Endodermal cell (in vitro differentiated cells): ENCODE data around the gene CIB4. TPM values are rescaled to one million over a fixed set of nuclear protein-coding genes. Genes with fewer than 3 reads are reported as not detected.

Source experiments
- DNase-seq: peaks from one replicate; pipeline ENCODE4 v3.0.0-alpha.2; 2017
- H3K27ac ChIP-seq: 2 replicates; pipeline ENCODE4 v1.5.1; 2013; ENCODE audit warnings: mild to moderate bottlenecking, low read depth, low read length, moderate library complexity
- H3K27me3 ChIP-seq: 2 replicates; pipeline ENCODE4 v1.6.1; 2013; ENCODE audit warnings: mild to moderate bottlenecking, low read length, moderate library complexity; ENCODE audit not compliant: insufficient read depth, control insufficient read depth, poor library complexity, severe bottlenecking
- H3K36me3 ChIP-seq: 2 replicates; pipeline ENCODE4 v1.7.0; 2013; ENCODE audit warnings: mild to moderate bottlenecking, low read length, moderate library complexity; ENCODE audit not compliant: control insufficient read depth, insufficient read depth
- H3K4me1 ChIP-seq: one replicate; pipeline ENCODE4 v1.7.0; 2013; ENCODE audit warnings: low read length; ENCODE audit not compliant: control insufficient read depth, insufficient read depth
- H3K4me3 ChIP-seq: 2 replicates; pipeline ENCODE4 v1.5.1; 2013; ENCODE audit warnings: mild to moderate bottlenecking, low read length, moderate library complexity
- H3K9ac ChIP-seq: 2 replicates; pipeline ENCODE4 v1.6.1; 2013; ENCODE audit warnings: mild to moderate bottlenecking, low read length, moderate library complexity; ENCODE audit not compliant: poor library complexity, severe bottlenecking; ENCODE audit errors: extremely low read depth
- H3K9me3 ChIP-seq: 2 replicates; pipeline ENCODE4 v1.6.1; 2013; ENCODE audit warnings: mild to moderate bottlenecking, low read length, moderate library complexity; ENCODE audit not compliant: control insufficient read depth
- H3K27ac Mint-ChIP-seq: 2 replicates; pipeline ENCODE4 v1.8.0; 2020; ENCODE audit warnings: mixed read lengths
- H3K27me3 Mint-ChIP-seq: 2 replicates; pipeline ENCODE4 v1.8.0; 2021; ENCODE audit warnings: mild to moderate bottlenecking, mixed read lengths; ENCODE audit not compliant: insufficient read depth
- H3K36me3 Mint-ChIP-seq: 2 replicates; pipeline ENCODE4 v1.8.0; 2020; ENCODE audit warnings: low read depth, mixed read lengths
- H3K4me1 Mint-ChIP-seq: 2 replicates; pipeline ENCODE4 v1.8.0; 2020; ENCODE audit warnings: mixed read lengths
- H3K4me3 Mint-ChIP-seq: 2 replicates; pipeline ENCODE4 v1.8.0; 2020; ENCODE audit warnings: mild to moderate bottlenecking, moderate library complexity, mixed read lengths
- H3K9me3 Mint-ChIP-seq: 2 replicates; pipeline ENCODE4 v1.8.0; 2020; ENCODE audit warnings: mild to moderate bottlenecking, mixed read lengths
- CTCF ChIP-seq: fragments of 200-600 bp; sonication (generic); conservative IDR thresholded peaks from 2 replicates; pipeline ENCODE4 v1.5.0; 2021; ENCODE audit warnings: antibody characterized with exemption, mild to moderate bottlenecking
- WGBS, 2 experiments: methylation state at CpG; one replicate each; pipeline versions ENCODE4 v1.1.5 to v1.1.7; 2013; ENCODE audit warnings: missing lambda C conversion rate in 2 of 2, mixed read lengths in 1 of 2; ENCODE audit not compliant: insufficient coverage in 1 of 2, insufficient read length in 1 of 2; 5-methylcytosine and 5-hydroxymethylcytosine counted together
- total RNA-seq, 2 donors: library from RNA; stranded (reverse); fragmentation: NEBNext Ultra II Directional in 1 of 2; extraction: Animal tissue kit (Norgen Biotek cat#: 25700) in 1 of 2; gene quantifications; 2 replicates in 1 of 2; 3 replicates in 1 of 2; pipeline ENCODE4 v1.2.1, GENCODE V29; 2021

CIB4 gene
- total RNA-seq, 2 donors from 2014 or later: not detected

GRCh38 chr2:26605999-26606846 is 34.9 kb downstream of the CIB4 start:
- Mint-ChIP-seq H3K36me3 (no peaks in the 10 kb centered on the region), H3K9me3 (no peaks in the 10 kb centered on the region), H3K4me3 (no peak overlapping the region), H3K27ac (no peak overlapping the region), H3K4me1 (peaks cover 20% of the 10 kb centered on the region), H3K27me3 (peaks cover 2% of the 10 kb centered on the region)
- DNase-seq: no peak
- no peak for TF ChIP-seq CTCF
- Histone ChIP-seq H3K9ac (no peak overlapping the region), H3K4me1 (peaks cover 4% of the 10 kb centered on the region), H3K27me3 (no peaks in the 10 kb centered on the region), H3K4me3 (no peak overlapping the region), H3K27ac (no peak overlapping the region), H3K9me3 (peaks cover 6% of the 10 kb centered on the region), H3K36me3 (no peaks in the 10 kb centered on the region)
- 87 to 91% methylated on average over 13 to 18 of the region's 18 CpGs for WGBS, 2 experiments

- no peak overlapping the region for H3K27ac Mint-ChIP-seq
- H3K4me1 Mint-ChIP-seq: peaks cover 16% of the 10 kb centered on the region
- no peaks in the 10 kb centered on the region for H3K36me3 ChIP-seq
- H3K4me3 Mint-ChIP-seq: no peak overlapping the region
- peaks cover 4% of the 10 kb centered on the region for H3K4me1 ChIP-seq
- H3K27me3 Mint-ChIP-seq: peaks cover 2% of the 10 kb centered on the region
- no peak overlapping the region for H3K9ac ChIP-seq
- H3K27me3 ChIP-seq: no peaks in the 10 kb centered on the region
- no peak overlapping the region for H3K27ac ChIP-seq
- H3K9me3 Mint-ChIP-seq: no peaks in the 10 kb centered on the region
- peak; percentile 96 for TF ChIP-seq CTCF
- WGBS, 2 experiments: 49 to 61% methylated on average over 7 to 13 of the region's 13 CpGs
- peak; percentile 90 for DNase-seq
- no peaks in the 10 kb centered on the region for H3K36me3 Mint-ChIP-seq
- peaks cover 6% of the 10 kb centered on the region for H3K9me3 ChIP-seq
- H3K4me3 ChIP-seq: no peak overlapping the region
Measured at GRCh38 chr2:26605195-26605998, 35.8 kb downstream of the CIB4 start.

DNA sequence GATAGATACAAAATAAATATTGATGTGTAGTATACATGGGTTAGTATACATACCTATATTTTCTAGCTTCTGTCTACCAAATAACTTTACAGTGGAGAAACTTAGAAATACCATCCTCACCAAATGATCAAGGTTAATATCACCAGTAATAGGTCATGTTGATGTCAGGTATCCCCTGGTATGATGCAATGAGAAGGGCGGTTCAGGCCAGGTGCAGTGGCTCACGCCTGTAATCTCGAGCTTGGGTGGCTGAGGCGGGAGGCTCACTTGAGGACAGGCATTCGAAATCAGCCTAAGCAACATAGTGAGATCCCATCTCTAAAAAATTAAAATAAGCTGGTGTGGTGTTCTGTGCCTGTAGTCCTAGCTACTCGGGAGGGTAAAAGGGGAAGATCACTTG is 38.6 kb downstream of the CIB4 start:
- TF ChIP-seq CTCF: no peak
- H3K27ac ChIP-seq: no peak overlapping the region
- no peak overlapping the region for H3K9ac ChIP-seq
- DNase-seq: no peak
- peaks cover 6% of the 10 kb centered on the region for H3K9me3 ChIP-seq
- no peaks in the 10 kb centered on the region for H3K36me3 ChIP-seq
- no peak overlapping the region for H3K27ac Mint-ChIP-seq
- H3K4me1 Mint-ChIP-seq: peaks cover 3% of the 10 kb centered on the region
- H3K4me1 ChIP-seq: no peaks in the 10 kb centered on the region
- H3K4me3 ChIP-seq: no peak overlapping the region
- no peaks in the 10 kb centered on the region for H3K9me3 Mint-ChIP-seq
- no peak overlapping the region for H3K4me3 Mint-ChIP-seq
- H3K27me3 ChIP-seq: no peaks in the 10 kb centered on the region
- H3K36me3 Mint-ChIP-seq: no peaks in the 10 kb centered on the region
- 87 to 97% methylated on average over 4 to 6 of the region's 6 CpGs for WGBS, 2 experiments
- peaks cover 2% of the 10 kb centered on the region for H3K27me3 Mint-ChIP-seq
